ENCODE results near the gene FRMD4A.
"Not testable (repeated sequence)": the region's sequence is repeated elsewhere in the genome, so short reads cannot be mapped to it uniquely, and the experiment has no call there.

FRMD4A gene

GRCh38 chr10:13776861-13777311 lies 553.8 kb downstream of the FRMD4A start:
- no peak for DNase-seq (ENCODE audit: low spot score)

DNA sequence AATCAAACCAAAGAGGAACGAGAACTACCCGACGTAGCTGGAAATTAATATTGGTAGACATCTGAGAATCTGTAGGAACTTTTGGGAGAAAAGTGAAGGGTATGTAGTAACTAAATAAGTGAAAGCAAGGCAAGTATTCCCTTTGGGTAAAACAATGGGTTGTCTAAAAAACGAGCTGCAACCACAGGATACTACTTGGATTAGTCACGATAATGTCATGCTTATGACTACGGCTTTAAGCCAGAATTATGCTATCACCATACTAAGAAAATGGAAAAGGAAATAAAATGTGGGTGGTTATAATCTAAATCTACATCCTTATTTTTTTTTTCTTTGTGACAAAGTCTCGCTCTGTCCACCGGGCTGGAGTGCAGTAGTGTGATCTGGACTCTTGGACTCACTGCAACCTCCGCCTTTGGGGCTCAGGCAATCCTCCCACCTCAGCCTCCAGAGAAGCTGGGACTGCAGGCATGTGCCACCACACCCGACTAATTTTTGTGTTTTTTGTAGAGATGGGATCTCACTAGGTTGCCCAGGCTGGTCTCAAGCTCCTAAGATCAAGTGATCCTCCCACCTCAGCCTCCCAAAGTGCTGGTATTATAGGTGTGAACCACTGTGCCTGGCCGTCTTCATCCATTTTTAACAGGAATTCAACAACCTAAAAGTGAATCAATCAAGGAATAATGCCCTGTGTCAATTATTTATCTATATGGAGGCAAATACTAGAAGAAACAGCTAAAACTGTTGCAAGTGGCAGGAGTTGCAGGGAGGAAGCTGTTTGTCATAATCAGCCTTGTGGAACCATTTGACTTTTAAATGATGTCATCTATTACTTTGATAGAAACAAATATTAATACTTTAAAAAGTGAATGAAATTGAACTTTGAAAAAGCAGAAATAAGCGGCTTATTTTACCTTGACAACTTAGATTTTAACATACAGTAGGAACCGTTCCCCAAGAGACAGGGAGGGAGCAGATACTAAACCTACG lies 554.6 kb downstream of the FRMD4A start:
- DNase-seq (ENCODE audit: low spot score), result peak; percentile 72

GRCh38 chr10:13774303-13774893 lies 556.3 kb downstream of the FRMD4A start:
- no peak for DNase-seq (ENCODE audit: low spot score)

DNA sequence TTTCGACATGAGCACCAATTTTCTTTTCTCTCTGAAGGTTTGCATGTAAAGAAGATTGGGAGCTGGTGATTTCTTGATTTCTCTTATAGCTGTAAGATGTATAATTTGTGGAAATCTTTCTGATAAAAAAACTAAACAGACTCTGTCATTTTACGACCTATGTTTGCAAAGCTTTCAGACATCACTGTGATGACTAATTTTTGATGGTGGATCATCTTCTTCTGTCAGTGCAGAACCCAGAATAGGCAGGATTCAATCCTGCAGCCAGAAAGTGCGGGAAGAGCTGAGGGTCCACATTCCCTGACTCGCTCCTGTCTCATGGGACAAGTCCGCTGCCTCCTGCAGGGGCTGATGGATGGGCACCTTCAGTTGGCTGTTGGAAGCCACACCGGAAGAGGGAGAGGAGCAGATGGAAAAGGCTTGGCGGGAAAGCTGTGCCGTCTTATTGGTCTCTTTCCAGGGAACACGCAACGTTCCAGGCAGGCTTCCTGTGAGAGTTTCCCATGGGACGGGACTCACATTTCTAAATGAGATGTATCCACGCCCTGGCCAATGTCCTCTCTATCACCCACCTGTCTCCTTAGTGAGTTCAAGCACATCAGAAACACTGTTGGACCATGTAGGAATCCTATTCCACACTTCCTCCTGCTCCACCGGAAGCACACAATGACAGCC lies 557.1 kb downstream of the FRMD4A start:
- no peak for DNase-seq (ENCODE audit: low spot score)

GRCh38 chr10:13773043-13773442 lies 557.7 kb downstream of the FRMD4A start:
- no peak for DNase-seq (ENCODE audit: low spot score)

GRCh38 chr10:13771992-13772391 lies 558.7 kb downstream of the FRMD4A start:
- no peak for DNase-seq (ENCODE audit: low spot score)

DNA sequence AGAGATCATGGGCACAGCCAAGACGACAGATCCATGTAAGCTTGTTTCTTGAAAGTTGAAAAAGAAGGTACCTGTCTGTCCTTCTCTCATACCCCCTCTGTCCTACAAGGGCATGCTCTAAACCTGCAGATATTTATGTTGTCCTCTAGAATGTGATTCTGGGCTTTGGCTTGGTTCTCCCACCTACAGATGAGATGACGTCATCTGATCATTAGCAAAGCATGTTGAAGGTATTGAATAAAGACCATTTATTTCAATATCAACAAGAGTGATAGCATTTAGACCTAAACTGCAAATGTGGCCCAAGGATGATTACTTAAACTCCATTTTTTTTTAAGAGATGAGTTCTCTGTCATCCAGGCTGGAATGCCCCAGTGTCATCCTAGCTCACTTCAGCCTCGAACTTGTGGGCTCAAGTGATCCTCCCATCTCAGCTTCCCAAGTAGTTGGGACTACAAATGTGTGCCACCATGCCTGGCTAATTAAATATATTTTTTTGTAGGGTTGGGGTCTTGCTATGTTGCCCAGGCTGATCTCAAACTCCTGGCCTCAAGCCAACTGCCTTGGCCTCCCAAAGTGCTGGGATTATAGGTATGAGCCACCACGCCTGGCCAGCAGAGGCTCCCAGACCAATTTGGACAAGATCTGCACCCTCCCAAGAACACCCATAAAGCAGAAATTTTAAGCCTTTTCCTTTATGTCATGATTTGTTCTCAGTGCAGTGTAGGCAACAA lies 559.8 kb downstream of the FRMD4A start:
- DNase-seq (ENCODE audit: low spot score), result no peak

DNA sequence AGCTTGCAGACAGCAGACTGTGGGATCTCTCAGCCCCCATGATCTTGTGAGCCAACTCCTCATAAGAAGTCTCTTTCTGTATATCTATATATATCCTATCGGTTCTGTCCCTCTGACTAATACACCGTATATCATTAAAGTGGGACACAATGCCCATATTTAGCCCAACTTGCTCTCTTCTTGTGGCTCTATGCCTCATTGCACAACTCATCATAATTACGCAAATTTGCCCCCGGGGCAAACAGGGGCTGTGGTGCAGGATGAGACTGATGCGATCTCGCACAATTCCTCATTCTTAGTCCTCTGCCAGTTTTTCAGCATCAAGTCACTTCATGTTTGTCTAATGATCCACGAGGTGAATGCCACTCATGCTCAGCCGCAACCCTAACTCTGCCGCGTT lies 560.8 kb downstream of the FRMD4A start:
- DNase-seq (ENCODE audit: low spot score), result no peak

DNA sequence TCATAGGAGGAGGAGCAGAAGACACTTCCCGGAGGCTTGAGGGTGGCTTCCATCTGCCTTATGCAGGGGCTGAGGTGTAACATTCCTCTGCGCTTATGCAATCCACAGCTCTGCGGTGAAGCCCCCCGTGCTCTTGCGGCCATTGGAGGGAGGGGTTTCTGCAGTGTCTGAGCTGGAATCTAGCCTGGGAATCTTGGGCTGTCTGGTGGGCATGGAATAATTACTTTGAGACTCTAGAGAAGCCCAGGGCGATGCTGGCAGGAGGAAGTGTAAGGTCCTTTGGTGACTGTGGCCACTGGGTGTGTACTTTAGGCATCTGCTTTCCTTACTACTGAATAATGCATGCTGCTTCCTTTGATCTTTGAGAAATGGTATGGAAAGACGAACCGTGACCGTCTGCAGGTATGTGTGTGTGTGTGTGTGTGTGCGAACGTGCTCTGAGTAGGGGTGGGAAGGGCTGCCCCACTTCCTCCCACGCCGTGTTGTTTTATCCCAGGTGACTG lies 563.0 kb downstream of the FRMD4A start:
- DNase-seq (ENCODE audit: low spot score), result no peak

DNA sequence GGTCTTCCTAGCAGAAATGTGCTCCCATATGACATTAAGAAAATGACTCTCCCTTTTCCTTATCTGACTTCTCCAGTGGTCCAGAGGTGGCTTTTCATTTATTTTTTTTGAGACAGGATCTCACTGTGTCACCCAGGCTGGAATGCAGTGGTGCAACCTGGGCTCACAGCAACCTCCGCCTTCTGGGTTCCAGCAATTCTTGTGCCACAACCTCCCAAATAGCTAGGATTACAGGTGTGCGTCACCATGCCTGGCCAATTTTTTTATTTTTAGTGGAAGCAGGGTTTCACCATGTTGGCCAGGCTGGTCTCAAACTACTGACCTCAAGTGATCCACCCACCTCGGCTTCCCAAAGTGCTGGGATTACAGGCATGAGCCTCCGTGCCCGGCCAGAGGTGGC lies 563.6 kb downstream of the FRMD4A start:
- not testable (repeated sequence) for DNase-seq (ENCODE audit: low spot score)

DNA sequence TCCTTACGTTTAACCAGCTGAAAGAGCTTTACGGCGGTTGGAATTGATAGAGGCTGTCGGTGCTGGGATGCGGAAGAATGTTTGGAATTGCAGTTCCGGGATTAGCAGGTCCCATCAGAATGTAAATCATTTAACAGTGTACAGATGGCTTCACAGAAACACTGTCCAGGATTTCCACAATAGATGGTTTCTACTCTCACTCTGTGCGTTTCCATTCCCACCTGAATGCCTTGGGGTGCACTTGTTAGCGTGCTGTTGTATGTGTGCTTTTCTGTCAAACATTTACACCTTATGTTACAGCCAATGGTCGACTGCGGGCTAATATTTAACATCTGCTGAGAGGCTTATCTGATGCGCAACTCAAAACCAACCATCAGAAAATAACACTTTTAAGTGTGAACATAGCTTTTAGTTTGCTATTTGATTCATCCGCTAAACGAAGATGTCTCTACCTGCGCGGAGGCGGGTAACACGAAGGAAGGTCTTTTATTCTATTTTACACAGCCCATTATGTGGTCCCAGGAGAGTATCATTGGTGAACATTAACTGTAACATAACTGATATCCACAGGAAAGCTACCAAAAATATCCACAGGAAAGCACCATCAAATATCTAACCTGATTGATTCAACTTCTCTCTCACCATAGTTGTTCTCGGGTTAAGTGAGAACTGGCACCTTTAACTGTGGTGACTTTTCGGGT lies 564.9 kb downstream of the FRMD4A start:
- DNase-seq (ENCODE audit: low spot score), result no peak

DNA sequence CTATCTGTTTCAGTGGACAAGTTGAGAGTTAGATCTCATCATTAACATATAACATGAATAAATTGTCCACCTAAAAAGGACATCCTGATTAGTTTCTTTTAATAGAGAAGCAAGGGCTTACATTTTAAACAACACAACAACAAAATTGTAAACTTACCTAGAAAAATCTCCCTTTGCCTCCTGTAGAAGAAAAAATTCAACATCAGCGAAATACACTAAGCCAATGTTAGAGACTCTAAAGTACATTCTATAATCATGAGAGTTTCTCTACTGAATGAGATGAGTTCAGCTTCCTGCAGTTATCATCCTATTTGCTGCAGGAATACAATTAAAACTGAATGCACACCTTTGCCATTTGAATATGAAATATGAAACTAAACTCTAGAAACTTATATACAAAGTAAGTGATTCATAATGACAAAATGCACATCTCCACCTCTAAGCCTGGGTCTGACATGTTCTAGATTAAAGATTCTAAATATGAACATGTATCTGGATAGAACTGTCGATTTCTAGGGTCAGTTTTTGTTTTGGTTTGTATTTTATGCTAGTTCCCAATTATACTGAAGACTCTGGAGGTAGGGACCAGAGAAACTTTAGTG lies 569.1 kb downstream of the FRMD4A start:
- DNase-seq (ENCODE audit: low spot score), result no peak

- no peak for DNase-seq (ENCODE audit: low spot score)
These were observed 571.6 kb downstream of the FRMD4A start for GRCh38 chr10:13759168-13759567.

GRCh38 chr10:13758756-13759155 lies 572.0 kb downstream of the FRMD4A start:
- DNase-seq (ENCODE audit: low spot score), result no peak

GRCh38 chr10:13758312-13758711 lies 572.4 kb downstream of the FRMD4A start:
- no peak for DNase-seq (ENCODE audit: low spot score)

DNA sequence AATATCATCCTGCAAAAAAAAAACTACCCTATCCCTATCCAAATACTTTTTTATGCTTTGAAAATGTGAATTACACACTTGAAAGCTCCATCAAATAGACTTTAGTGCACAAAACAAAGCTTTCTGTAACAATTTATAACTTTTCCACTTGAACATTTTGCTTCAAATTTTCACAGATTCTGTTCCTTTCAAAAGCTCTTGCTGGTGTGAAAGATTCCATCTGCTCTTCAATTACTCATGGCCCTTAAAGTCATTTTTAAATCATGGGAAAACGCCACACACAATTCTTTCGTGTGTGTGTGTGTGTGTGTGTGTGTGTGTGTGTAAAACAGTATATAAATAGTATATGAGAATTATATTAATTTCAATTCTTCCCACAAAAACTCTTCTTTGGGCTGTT lies 576.4 kb downstream of the FRMD4A start:
- DNase-seq (ENCODE audit: low spot score), result no peak

- no peak for DNase-seq (ENCODE audit: low spot score)
These were observed 579.4 kb downstream of the FRMD4A start for GRCh38 chr10:13751191-13751764.

DNA sequence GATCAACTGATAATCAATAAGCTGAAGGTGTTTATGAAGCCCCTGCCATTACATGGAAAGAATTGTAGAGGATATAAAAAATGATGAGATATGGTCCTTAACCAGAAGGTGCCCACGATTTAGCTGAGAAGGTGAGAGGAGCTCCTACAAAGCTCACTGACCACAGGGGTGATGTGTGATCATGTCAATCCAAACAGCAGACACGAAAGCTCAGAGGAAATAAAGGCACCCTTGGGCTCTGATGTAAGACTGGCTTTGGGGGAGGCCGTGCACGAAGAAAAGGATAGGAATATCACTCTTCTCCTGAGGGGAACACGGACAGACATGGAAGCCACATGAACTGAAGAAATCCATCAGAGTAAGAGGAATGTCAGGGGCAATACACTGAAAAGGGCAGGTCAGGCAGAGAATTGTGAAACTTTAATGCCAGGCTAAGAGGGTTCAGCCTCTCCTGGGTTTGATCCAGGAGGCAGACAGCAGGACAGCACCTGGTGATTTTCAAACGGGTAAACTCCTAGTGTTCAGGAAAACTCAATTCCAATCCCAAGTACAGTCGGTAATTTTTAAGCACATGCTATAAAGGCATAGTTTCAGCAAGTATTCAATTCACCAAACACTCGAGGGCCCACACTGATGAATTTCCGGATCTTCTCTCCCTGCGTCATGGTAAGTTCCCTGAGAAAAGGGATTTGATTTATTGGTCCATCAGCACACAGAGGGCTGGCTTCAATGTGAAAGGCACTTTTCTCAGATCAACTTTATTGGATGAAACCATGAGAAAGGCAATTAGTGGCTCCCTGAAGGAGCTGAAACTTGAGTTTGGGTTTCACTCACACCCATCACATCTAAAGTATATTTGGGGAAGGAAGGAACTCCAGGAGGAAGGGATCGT lies 580.2 kb downstream of the FRMD4A start:
- DNase-seq (ENCODE audit: low spot score), result no peak

DNA sequence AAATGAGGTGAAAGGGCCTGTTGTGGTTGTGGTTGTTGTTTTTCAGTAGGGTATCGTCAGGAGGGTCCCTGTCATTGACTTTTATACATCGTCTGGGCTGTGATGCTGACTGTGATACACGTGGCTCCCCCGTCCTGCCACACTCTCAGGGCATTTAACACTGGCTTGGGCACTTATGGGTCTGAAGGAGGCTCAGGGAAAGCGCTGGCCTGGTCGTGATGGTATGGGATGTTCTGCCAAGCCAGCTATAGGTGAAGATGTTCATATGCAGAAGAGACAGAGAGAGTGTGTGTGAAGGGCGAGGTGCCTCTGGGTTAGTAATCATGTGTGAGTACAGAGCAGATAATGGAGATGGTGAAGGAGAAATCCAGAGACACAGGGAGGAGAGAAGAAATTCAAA lies 585.5 kb downstream of the FRMD4A start:
- no peak for DNase-seq (ENCODE audit: low spot score)

All from kidney capillary endothelial cell (primary cell).